GM12891 (cell line): ENCODE data around the gene ABL1.

ENCODE experiments used
- POLR2A ChIP-seq: IDR thresholded peaks from 2 replicates; pipeline ENCODE4 v1.6.1; 2011; ENCODE audit warnings: low read depth, low read length, control low read depth
- POLR2AphosphoS5 ChIP-seq: IDR thresholded peaks from 2 replicates; pipeline ENCODE4 v1.6.1; 2011; ENCODE audit warnings: low read depth, low read length, control low read depth
- POU2F2 ChIP-seq: IDR thresholded peaks from 2 replicates; pipeline ENCODE4 v1.6.1; 2011; ENCODE audit warnings: low read depth, mild to moderate bottlenecking, control low read depth, low read length, moderate library complexity
- SPI1 ChIP-seq: IDR thresholded peaks from 2 replicates; pipeline ENCODE4 v1.6.1; 2011; ENCODE audit warnings: low read depth, low read length, control low read depth
- TAF1 ChIP-seq: IDR thresholded peaks from 2 replicates; pipeline ENCODE4 v1.6.1; 2011; ENCODE audit warnings: low read depth, low read length, control low read depth

DNA sequence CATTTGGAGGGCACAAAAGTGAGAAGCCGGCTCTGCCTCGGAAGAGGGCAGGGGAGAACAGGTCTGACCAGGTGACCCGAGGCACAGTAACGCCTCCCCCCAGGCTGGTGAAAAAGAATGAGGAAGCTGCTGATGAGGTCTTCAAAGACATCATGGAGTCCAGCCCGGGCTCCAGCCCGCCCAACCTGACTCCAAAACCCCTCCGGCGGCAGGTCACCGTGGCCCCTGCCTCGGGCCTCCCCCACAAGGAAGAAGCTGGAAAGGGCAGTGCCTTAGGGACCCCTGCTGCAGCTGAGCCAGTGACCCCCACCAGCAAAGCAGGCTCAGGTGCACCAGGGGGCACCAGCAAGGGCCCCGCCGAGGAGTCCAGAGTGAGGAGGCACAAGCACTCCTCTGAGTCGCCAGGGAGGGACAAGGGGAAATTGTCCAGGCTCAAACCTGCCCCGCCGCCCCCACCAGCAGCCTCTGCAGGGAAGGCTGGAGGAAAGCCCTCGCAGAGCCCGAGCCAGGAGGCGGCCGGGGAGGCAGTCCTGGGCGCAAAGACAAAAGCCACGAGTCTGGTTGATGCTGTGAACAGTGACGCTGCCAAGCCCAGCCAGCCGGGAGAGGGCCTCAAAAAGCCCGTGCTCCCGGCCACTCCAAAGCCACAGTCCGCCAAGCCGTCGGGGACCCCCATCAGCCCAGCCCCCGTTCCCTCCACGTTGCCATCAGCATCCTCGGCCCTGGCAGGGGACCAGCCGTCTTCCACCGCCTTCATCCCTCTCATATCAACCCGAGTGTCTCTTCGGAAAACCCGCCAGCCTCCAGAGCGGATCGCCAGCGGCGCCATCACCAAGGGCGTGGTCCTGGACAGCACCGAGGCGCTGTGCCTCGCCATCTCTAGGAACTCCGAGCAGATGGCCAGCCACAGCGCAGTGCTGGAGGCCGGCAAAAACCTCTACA is 49.8 kb downstream of the ABL1 start:
- TF ChIP-seq POLR2AphosphoS5 (no peak), SPI1 (no peak), POLR2A (no peak), TAF1 (no peak), POU2F2 (no peak)
